Prostate gland (tissue), 2 donors: Measurements from ENCODE around the gene SLX4. TPM values are rescaled to one million over a fixed set of nuclear protein-coding genes. Genes with fewer than 3 reads are reported as not detected.

Experiments
- DNase-seq: peaks from one replicate; pipeline ENCODE4 v3.0.0-alpha.2; 2019; ENCODE audit warnings: low spot score
- H3K27ac ChIP-seq, 2 donors: fragments of 200-600 bp; sonication (generic); 2 replicates each; pipeline ENCODE4 v1.5.1; 2017 to 2019
- H3K27me3 ChIP-seq: fragments of 200-600 bp; sonication (generic); replicated peaks from 2 replicates; pipeline ENCODE4 v1.5.1; 2019; ENCODE audit not compliant: insufficient read depth
- H3K36me3 ChIP-seq, 2 donors: fragments of 200-600 bp; sonication (generic); 1 replicate in 1 of 2; 2 replicates in 1 of 2; pipeline versions ENCODE4 v1.5.1 to v1.8.1; 2017 to 2019
- H3K4me1 ChIP-seq: fragments of 200-600 bp; sonication (generic); replicated peaks from 2 replicates; pipeline ENCODE4 v1.5.1; 2019
- H3K4me3 ChIP-seq, 2 donors: fragments of 200-600 bp; sonication (generic); 2 replicates each; pipeline ENCODE4 v1.5.1; 2017 to 2019
- H3K9me3 ChIP-seq: fragments of 200-600 bp; sonication (generic); 2 replicates; pipeline ENCODE4 v1.5.1; 2017
- POLR2A ChIP-seq: fragments of 450-650 bp; IDR thresholded peaks from one replicate; pipeline ENCODE4 v1.6.1; 2016; ENCODE audit warnings: antibody characterized with exemption, mild to moderate bottlenecking
- POLR2AphosphoS5 ChIP-seq: sonication (generic); formaldehyde crosslinking; IDR thresholded peaks from one replicate; pipeline ENCODE4 v1.6.1; 2017; ENCODE audit warnings: antibody characterized with exemption
- WGBS: methylation state at CpG from one replicate; pipeline ENCODE4 v1.1.5; 2018; 5-methylcytosine and 5-hydroxymethylcytosine counted together
- intact Hi-C: fragments of 100-400 bp; cut with DNase I; formaldehyde crosslinking; loops from one replicate; pipeline ENCODE4 v1.14.2; 2022
- total RNA-seq, 2 donors: library from RNA; depleted of rRNA; stranded (reverse); fragments of >200 nt; gene quantifications; one replicate each; pipeline ENCODE4 v1.1.0, GENCODE V29; 2016
- TF ChIP-seq, protein P1 (sequence below), 4 experiments: fragments of 200-600 bp in 2 of 4; fragments of 450-650 bp in 2 of 4; sonication (generic) in 2 of 4; IDR thresholded peaks; 1 replicate in 3 of 4; 2 replicates in 1 of 4; pipeline ENCODE4 v1.5.1; 2016 to 2019; ENCODE audit warnings: antibody characterized with exemption in 4 of 4, mild to moderate bottlenecking in 2 of 4, moderate library complexity in 2 of 4

Gene SLX4
- total RNA-seq, 2 donors from 2014 or later: 4.9 to 14.7 TPM

GRCh38 chr16:3592559-3592958 is 18.8 kb downstream of the SLX4 start:
- no peak for DNase-seq
- TF ChIP-seq, protein P1, sequence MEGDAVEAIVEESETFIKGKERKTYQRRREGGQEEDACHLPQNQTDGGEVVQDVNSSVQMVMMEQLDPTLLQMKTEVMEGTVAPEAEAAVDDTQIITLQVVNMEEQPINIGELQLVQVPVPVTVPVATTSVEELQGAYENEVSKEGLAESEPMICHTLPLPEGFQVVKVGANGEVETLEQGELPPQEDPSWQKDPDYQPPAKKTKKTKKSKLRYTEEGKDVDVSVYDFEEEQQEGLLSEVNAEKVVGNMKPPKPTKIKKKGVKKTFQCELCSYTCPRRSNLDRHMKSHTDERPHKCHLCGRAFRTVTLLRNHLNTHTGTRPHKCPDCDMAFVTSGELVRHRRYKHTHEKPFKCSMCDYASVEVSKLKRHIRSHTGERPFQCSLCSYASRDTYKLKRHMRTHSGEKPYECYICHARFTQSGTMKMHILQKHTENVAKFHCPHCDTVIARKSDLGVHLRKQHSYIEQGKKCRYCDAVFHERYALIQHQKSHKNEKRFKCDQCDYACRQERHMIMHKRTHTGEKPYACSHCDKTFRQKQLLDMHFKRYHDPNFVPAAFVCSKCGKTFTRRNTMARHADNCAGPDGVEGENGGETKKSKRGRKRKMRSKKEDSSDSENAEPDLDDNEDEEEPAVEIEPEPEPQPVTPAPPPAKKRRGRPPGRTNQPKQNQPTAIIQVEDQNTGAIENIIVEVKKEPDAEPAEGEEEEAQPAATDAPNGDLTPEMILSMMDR (IDR thresholded peaks at IDR 0.05): no peak
- no peak for TF ChIP-seq POLR2A
- no peak for TF ChIP-seq POLR2AphosphoS5
- H3K4me3 ChIP-seq: no peak overlapping the region
- H3K27ac ChIP-seq: no peak overlapping the region
- H3K27me3 ChIP-seq: no peaks in the 10 kb centered on the region
- H3K36me3 ChIP-seq: no peaks in the 10 kb centered on the region
- H3K4me1 ChIP-seq: no peaks in the 10 kb centered on the region
- WGBS: 93% methylated on average over 12 of the region's 12 CpGs
- intact Hi-C loops: no loop called here
- no peaks in the 10 kb centered on the region for H3K9me3 ChIP-seq

DNA sequence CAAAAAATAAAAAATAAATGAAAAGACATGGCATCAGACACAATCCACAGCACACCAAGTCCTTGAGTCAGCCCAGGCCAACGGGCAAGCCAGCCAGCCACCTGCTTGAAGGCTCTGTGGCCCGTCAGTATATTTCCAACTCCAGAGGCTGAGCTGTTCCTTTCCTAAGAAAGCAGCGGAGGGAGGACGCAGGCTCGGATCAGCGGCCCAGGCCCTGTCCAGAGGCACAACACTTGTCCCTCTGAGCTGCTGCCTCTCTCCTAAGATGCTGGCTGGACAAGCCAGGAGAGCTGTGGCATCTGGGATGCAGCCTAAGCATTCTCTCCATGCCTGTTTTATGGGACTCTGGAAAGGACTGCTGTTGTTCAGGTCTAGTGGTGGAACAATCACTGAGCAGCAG is 19.4 kb downstream of the SLX4 start:
- Histone ChIP-seq H3K36me3 (no peaks in the 10 kb centered on the region), H3K4me1 (no peaks in the 10 kb centered on the region), H3K27me3 (no peaks in the 10 kb centered on the region), H3K4me3 (no peak overlapping the region), H3K27ac (no peak overlapping the region), H3K9me3 (no peaks in the 10 kb centered on the region)
- intact Hi-C loops: no loop called here
- WGBS: 95% methylated on average over 6 of the region's 6 CpGs
- DNase-seq: no peak
- TF ChIP-seq, protein P1 (IDR thresholded peaks at IDR 0.05): no peak

- intact Hi-C loops: no loop called here
- WGBS: 87% methylated on average over 5 of the region's 5 CpGs
- Histone ChIP-seq H3K27me3 (no peaks in the 10 kb centered on the region), H3K9me3 (no peaks in the 10 kb centered on the region), H3K36me3 (no peaks in the 10 kb centered on the region), H3K4me3 (no peak overlapping the region), H3K27ac (no peak overlapping the region), H3K4me1 (no peaks in the 10 kb centered on the region)
- no peak for DNase-seq
- TF ChIP-seq POLR2A (no peak), POLR2AphosphoS5 (no peak)
- TF ChIP-seq, protein P1 (IDR thresholded peaks at IDR 0.05): no peak
Measured at GRCh38 chr16:3591436-3591803, 20.0 kb downstream of the SLX4 start.

DNA sequence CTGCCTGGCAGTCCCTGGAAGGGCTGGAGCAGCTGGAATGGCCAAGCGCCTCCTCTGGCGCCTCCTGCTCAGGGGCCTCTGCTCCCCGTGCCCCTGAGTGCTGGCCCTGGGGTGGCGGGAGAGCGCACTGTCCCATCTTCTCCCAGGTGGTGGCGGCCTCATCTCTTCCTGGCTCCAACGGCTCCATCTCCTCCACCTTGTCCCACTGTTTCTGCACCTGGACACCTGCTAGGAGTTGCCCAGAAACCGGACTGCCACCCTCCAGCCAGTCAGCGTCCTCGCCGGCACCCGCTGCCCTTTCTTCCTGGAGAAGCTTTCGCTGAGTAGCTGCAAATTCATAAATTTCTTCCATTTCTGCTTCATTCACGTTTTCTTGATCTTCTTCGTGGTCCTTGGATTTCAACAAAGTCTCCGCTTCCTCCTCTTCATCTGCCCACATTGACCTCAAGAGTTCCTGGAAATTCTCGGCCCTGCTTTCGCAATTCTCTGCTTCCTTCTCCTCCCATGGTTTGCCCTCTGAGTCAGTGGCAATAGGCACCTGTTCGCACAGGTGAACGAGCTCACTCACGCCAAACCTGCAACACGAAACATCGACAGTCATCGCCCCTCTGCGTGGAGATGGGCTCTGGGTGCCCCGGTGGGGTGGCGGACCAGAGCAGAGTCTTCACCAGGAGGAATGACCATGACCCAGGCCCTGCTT is 20.5 kb downstream of the SLX4 start:
- Histone ChIP-seq H3K9me3 (no peaks in the 10 kb centered on the region), H3K27ac (no peak overlapping the region), H3K4me1 (no peaks in the 10 kb centered on the region), H3K4me3 (no peak overlapping the region), H3K27me3 (no peaks in the 10 kb centered on the region), H3K36me3 (no peaks in the 10 kb centered on the region)
- intact Hi-C loops: no loop called here
- WGBS: 91% methylated on average over 27 of the region's 27 CpGs
- TF ChIP-seq, protein P1 (IDR thresholded peaks at IDR 0.05): no peak
- no peak for TF ChIP-seq POLR2AphosphoS5
- no peak for TF ChIP-seq POLR2A
- no peak for DNase-seq

GRCh38 chr16:3589991-3590701 is 21.3 kb downstream of the SLX4 start:
- intact Hi-C loops: no loop called here
- Histone ChIP-seq H3K27me3 (no peaks in the 10 kb centered on the region), H3K4me3 (no peak overlapping the region), H3K36me3 (no peaks in the 10 kb centered on the region), H3K9me3 (no peaks in the 10 kb centered on the region), H3K4me1 (no peaks in the 10 kb centered on the region), H3K27ac (no peak overlapping the region)
- 94% methylated on average over 25 of the region's 25 CpGs for WGBS
- TF ChIP-seq POLR2A: no peak
- TF ChIP-seq POLR2AphosphoS5: no peak
- TF ChIP-seq, protein P1 (IDR thresholded peaks at IDR 0.05): no peak
- DNase-seq: no peak
